ENCODE results near the gene EMC10. TPM values are rescaled to one million over a fixed set of nuclear protein-coding genes. Genes with fewer than 3 reads are reported as not detected.
A peak's percentile ranks its signal among the peaks of the same experiment; 100 is the strongest.

Gene EMC10
- total RNA-seq, 1 experiment from 2014 or later: 127 TPM

GRCh38 chr19:50485284-50485955 is 9.1 kb downstream of the EMC10 start:
- no peak for DNase-seq
- Histone ChIP-seq H3K27me3 (peaks cover 20% of the 10 kb centered on the region), H3K9me3 (peaks cover 12% of the 10 kb centered on the region), H3K36me3 (no peaks in the 10 kb centered on the region), H3K4me3 (no peak overlapping the region)

GRCh38 chr19:50486823-50487515 is 10.7 kb downstream of the EMC10 start:
- peaks cover 36% of the 10 kb centered on the region for H3K27me3 ChIP-seq
- H3K36me3 ChIP-seq: no peaks in the 10 kb centered on the region
- peak; percentile 36 for DNase-seq
- peaks cover 12% of the 10 kb centered on the region for H3K9me3 ChIP-seq
- H3K4me3 ChIP-seq: no peak overlapping the region

GRCh38 chr19:50488389-50489194 is 12.3 kb downstream of the EMC10 start:
- peaks cover 44% of the 10 kb centered on the region for H3K27me3 ChIP-seq
- H3K9me3 ChIP-seq: peaks cover 12% of the 10 kb centered on the region
- no peaks in the 10 kb centered on the region for H3K36me3 ChIP-seq
- DNase-seq: no peak
- no peak overlapping the region for H3K4me3 ChIP-seq

- Histone ChIP-seq H3K4me3 (no peak overlapping the region), H3K36me3 (no peaks in the 10 kb centered on the region), H3K9me3 (peaks cover 12% of the 10 kb centered on the region), H3K27me3 (peaks cover 51% of the 10 kb centered on the region)
- no peak for DNase-seq
Observed at GRCh38 chr19:50489461-50490011, 13.2 kb downstream of the EMC10 start.

GRCh38 chr19:50490411-50490811 is 14.1 kb downstream of the EMC10 start:
- no peaks in the 10 kb centered on the region for H3K36me3 ChIP-seq
- no peak overlapping the region for H3K4me3 ChIP-seq
- DNase-seq: no peak
- peaks cover 57% of the 10 kb centered on the region for H3K27me3 ChIP-seq
- H3K9me3 ChIP-seq: peaks cover 12% of the 10 kb centered on the region

- H3K9me3 ChIP-seq: peaks cover 7% of the 10 kb centered on the region
- DNase-seq: no peak
- no peak overlapping the region for H3K4me3 ChIP-seq
- no peaks in the 10 kb centered on the region for H3K36me3 ChIP-seq
- peaks cover 59% of the 10 kb centered on the region for H3K27me3 ChIP-seq
Observed at GRCh38 chr19:50490991-50491472, 14.7 kb downstream of the EMC10 start.

- no peak for DNase-seq
- H3K27me3 ChIP-seq: peaks cover 64% of the 10 kb centered on the region
- H3K4me3 ChIP-seq: no peak overlapping the region
- no peaks in the 10 kb centered on the region for H3K9me3 ChIP-seq
- H3K36me3 ChIP-seq: no peaks in the 10 kb centered on the region
Observed at GRCh38 chr19:50492303-50493052, 16.2 kb downstream of the EMC10 start.

GRCh38 chr19:50493171-50493570 is 16.9 kb downstream of the EMC10 start:
- Histone ChIP-seq H3K36me3 (no peaks in the 10 kb centered on the region), H3K27me3 (peaks cover 62% of the 10 kb centered on the region), H3K9me3 (no peaks in the 10 kb centered on the region), H3K4me3 (no peak overlapping the region)
- no peak for DNase-seq

GRCh38 chr19:50494186-50495019 is 18.1 kb downstream of the EMC10 start:
- H3K9me3 ChIP-seq: no peaks in the 10 kb centered on the region
- peaks cover 57% of the 10 kb centered on the region for H3K27me3 ChIP-seq
- H3K4me3 ChIP-seq: no peak overlapping the region
- no peaks in the 10 kb centered on the region for H3K36me3 ChIP-seq
- DNase-seq: no peak

GRCh38 chr19:50495020-50495531 is 18.8 kb downstream of the EMC10 start:
- Histone ChIP-seq H3K36me3 (no peaks in the 10 kb centered on the region), H3K27me3 (peaks cover 55% of the 10 kb centered on the region), H3K4me3 (no peak overlapping the region), H3K9me3 (no peaks in the 10 kb centered on the region)
- DNase-seq: no peak

GRCh38 chr19:50496189-50497021 is 20.1 kb downstream of the EMC10 start:
- H3K27me3 ChIP-seq: peaks cover 46% of the 10 kb centered on the region
- H3K9me3 ChIP-seq: no peaks in the 10 kb centered on the region
- H3K36me3 ChIP-seq: no peaks in the 10 kb centered on the region
- H3K4me3 ChIP-seq: no peak overlapping the region
- DNase-seq: no peak

- H3K9me3 ChIP-seq: no peaks in the 10 kb centered on the region
- no peak for DNase-seq
- H3K4me3 ChIP-seq: no peak overlapping the region
- H3K36me3 ChIP-seq: no peaks in the 10 kb centered on the region
- peaks cover 39% of the 10 kb centered on the region for H3K27me3 ChIP-seq
Observed at GRCh38 chr19:50497022-50497405, 20.7 kb downstream of the EMC10 start.

GRCh38 chr19:50498219-50499056 is 22.1 kb downstream of the EMC10 start:
- Histone ChIP-seq H3K9me3 (no peaks in the 10 kb centered on the region), H3K27me3 (peaks cover 33% of the 10 kb centered on the region), H3K36me3 (no peaks in the 10 kb centered on the region), H3K4me3 (no peak overlapping the region)
- no peak for DNase-seq

All from MG63 (cell line).